ENCODE measurements around the gene KCNAB2.

Gene KCNAB2

DNA sequence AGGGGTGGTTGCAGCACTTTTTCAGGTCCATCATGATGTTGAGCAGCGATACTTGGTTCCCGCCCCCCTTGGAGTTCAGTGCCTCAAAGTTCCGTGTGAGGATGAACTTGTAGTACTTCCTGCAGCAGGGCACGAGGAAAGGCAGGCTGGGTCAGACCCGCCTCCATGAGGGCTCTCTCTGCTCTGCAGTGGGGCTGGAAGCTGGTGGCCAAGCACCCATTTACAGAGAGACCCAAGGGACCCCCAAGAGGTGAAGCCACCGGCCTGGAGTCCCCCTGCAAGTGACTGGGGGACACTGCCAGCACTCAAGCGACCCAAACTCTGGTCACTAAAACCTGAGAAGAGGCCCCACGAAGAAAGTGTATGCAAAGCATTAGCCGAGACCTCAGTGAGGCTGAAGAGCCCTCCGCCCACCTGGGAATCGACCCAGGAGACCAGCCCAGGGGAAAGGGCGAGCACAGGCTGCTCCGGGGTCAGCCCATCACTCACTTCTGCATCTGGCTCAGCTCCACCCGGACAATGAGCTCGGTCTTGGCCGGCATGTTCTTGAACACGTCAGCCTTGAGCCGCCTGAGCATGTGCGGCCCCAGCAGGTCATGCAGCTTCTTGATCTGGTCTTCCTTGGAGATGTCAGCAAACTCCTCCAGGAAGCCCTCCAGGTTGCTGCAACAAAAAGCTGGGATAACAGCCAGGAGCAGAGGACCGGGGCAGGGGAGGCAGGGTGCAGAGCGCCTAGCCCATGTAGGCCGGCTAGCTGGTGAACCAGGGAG lies 89.2 kb downstream of the KCNAB2 start:
- TF ChIP-seq CTCF (IDR thresholded peaks at IDR 0.05; ENCODE audit: insufficient read depth, low read depth, low read length, missing control alignments) = no peak
- no peak for DNase-seq (ENCODE audit: low read depth)
- no peak overlapping the region for H3K4me3 ChIP-seq (ENCODE audit: low read depth, low read length)

- no peak for DNase-seq (ENCODE audit: low read depth)
These were observed 91.0 kb downstream of the KCNAB2 start for GRCh38 chr1:6136516-6137220.

DNA sequence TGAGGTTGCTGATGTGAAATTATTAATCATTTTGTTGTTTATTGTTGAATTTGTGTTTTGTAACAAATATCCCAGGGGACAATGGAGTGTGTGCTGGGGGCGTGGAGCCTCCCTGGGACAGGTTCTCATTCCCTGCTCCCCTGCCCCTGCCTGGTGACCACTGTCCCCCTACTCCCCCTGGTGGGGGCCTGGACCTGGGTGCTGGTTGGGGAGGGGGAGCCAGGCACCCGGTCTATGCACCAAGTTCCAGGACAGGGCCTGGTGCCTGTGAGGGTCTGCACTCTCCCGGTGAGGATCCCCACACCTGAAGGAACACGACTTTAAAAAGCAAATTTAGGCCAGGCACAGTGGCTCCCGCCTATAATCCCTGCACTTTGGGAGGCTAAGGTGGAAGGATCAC lies 92.1 kb downstream of the KCNAB2 start:
- TF ChIP-seq CTCF (IDR thresholded peaks at IDR 0.05; ENCODE audit: insufficient read depth, low read depth, low read length, missing control alignments) = no peak
- no peak for DNase-seq (ENCODE audit: low read depth)
- no peak overlapping the region for H3K4me3 ChIP-seq (ENCODE audit: low read depth, low read length)

More at GRCh38 chr1:6136516-6137220, 91.0 kb downstream of the KCNAB2 start:
- TF ChIP-seq CTCF (IDR thresholded peaks at IDR 0.05; ENCODE audit: insufficient read depth, low read depth, low read length, missing control alignments) = no peak
- no peak overlapping the region for H3K4me3 ChIP-seq (ENCODE audit: low read depth, low read length)

GRCh38 chr1:6140413-6140812 lies 94.7 kb downstream of the KCNAB2 start:
- TF ChIP-seq CTCF (IDR thresholded peaks at IDR 0.05; ENCODE audit: insufficient read depth, low read depth, low read length, missing control alignments) = no peak
- no peak for DNase-seq (ENCODE audit: low read depth)
- no peak overlapping the region for H3K4me3 ChIP-seq (ENCODE audit: low read depth, low read length)

GRCh38 chr1:6141592-6141991 lies 95.9 kb downstream of the KCNAB2 start:
- TF ChIP-seq CTCF (IDR thresholded peaks at IDR 0.05; ENCODE audit: insufficient read depth, low read depth, low read length, missing control alignments) = peak; percentile 16
- DNase-seq (ENCODE audit: low read depth) = peak; percentile 43
- H3K4me3 ChIP-seq (ENCODE audit: low read depth, low read length) = no peak overlapping the region

DNA sequence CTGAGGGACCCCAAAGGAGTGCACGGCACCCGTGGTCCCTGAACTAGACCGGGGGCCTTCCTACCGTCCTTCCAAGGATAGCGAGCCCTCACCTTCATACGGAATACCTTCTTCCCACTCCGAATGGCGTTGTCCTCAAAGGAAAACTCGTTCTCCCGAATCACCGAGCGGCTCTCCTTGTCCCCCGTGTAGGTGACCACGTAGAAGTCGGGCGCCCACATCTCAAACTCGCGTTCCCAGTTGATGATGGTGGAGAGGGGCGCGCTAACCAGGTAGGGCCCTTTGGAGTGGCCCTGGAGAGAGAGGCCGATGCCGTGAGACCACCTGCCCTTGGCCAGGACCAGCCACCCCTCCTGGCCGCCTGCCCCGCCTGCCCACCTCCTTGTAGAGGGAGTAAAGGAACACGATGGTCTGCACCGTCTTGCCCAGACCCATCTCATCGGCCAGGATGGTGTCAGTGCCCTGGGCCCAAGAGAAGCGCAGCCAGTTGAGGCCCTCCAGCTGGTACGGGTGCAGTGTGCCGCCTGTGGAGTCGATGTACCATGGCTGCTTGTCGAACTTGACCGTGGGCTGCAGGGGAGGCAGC lies 96.4 kb downstream of the KCNAB2 start:
- no peak for TF ChIP-seq CTCF (IDR thresholded peaks at IDR 0.05; ENCODE audit: insufficient read depth, low read depth, low read length, missing control alignments)
- H3K4me3 ChIP-seq (ENCODE audit: low read depth, low read length) = no peak overlapping the region
- no peak for DNase-seq (ENCODE audit: low read depth)
